Skeletal muscle cell (primary cell): ENCODE data around the gene SLAIN2.

ENCODE experiments used
- DNase-seq: peaks from one replicate; pipeline ENCODE4 v3.0.0-alpha.2; 2010; ENCODE audit warnings: low read depth
- H3K4me3 ChIP-seq: 2 replicates; pipeline ENCODE4 v1.5.1; 2011; ENCODE audit warnings: low read depth, mild to moderate bottlenecking, control low read depth, low read length, moderate library complexity

Gene SLAIN2

GRCh38 chr4:48332661-48333060, 8.7 kb upstream of the SLAIN2 start:
- H3K4me3 ChIP-seq, result no peak overlapping the region

DNA sequence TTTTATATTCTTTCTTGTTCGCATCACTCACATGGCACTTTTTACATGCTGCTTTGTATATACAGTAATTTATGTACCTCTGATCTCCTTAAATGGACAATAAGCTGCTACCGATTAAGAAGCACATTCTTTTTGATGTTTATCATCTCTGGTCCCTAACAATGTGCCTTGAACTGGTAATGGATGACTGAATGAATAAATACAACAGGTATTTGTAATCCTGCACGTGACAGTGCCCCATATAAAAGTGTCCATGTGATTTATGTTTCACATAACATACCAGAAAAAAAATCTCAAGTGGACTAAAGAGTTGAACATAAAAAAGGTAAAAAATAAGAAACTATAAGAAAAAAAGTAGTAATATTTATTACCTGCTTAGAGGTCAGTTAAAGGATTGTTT, 7.7 kb upstream of the SLAIN2 start:
- H3K4me3 ChIP-seq, result no peak overlapping the region
- no peak for DNase-seq

More at GRCh38 chr4:48332661-48333060, 8.7 kb upstream of the SLAIN2 start:
- DNase-seq, result no peak

GRCh38 chr4:48334236-48334635, 7.1 kb upstream of the SLAIN2 start:
- H3K4me3 ChIP-seq, result no peak overlapping the region

GRCh38 chr4:48334900-48335384, 6.4 kb upstream of the SLAIN2 start:
- H3K4me3 ChIP-seq, result no peak overlapping the region
- no peak for DNase-seq

More at GRCh38 chr4:48334236-48334635, 7.1 kb upstream of the SLAIN2 start:
- no peak for DNase-seq

GRCh38 chr4:48336146-48336870, 5.0 kb upstream of the SLAIN2 start:
- H3K4me3 ChIP-seq, result no peak overlapping the region
- DNase-seq, result no peak

DNA sequence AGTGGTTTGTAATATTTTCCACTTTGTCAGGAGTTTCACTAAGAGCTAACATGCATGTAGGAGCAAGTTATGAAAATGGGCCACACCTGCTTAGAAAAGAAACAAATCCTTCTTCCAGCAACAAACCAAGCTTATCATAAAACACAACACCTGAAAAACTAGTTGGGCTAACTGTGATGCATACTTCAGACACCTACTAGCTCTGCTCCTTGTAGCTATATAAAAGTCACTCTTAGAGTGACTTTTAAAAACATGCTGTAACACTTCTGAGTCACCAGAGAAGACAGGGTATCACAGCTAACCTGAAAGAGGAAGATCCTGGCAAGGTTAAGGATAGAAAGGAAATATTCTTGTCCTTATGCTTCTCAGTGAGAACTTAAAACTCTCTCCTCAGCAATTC, 3.6 kb upstream of the SLAIN2 start:
- H3K4me3 ChIP-seq, result no peak overlapping the region
- no peak for DNase-seq

- DNase-seq, result no peak
- H3K4me3 ChIP-seq, result no peak overlapping the region
These were observed 1.7 kb upstream of the SLAIN2 start for GRCh38 chr4:48339642-48340041.

DNA sequence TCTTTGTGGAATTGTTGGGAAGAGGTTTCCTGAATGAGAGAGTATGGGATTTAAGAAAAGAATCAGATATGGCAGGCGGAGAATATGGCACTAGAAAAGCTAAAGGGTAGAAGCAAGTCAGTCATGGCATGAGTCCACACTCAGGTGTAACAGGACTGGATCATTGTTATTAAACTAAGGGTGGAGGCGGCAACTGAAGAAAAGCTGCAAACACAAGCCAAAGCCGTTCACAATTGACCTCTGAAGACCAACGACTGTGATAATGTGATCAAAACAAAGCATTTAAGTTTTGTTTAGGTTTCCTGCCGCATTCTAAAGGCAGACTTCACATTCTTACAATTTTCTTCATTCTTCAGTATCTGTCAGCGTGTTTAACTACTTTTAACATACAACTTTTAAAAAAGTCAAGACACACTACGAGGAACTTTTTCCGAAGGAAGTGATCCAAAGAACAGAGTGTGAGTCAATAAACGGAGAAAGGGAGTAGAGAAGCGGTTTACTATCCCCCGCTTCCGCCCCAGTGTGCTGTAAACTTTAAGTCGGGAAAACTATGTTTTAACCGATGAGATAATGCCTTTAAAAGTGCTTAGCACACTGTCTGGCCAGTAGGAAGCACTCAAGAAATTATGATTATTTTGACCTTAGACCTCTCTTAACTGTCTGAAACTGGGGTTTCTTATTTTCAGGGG, 909 bp upstream of the SLAIN2 start:
- no peak for DNase-seq
- peak overlapping the region; percentile 57 for H3K4me3 ChIP-seq

DNA sequence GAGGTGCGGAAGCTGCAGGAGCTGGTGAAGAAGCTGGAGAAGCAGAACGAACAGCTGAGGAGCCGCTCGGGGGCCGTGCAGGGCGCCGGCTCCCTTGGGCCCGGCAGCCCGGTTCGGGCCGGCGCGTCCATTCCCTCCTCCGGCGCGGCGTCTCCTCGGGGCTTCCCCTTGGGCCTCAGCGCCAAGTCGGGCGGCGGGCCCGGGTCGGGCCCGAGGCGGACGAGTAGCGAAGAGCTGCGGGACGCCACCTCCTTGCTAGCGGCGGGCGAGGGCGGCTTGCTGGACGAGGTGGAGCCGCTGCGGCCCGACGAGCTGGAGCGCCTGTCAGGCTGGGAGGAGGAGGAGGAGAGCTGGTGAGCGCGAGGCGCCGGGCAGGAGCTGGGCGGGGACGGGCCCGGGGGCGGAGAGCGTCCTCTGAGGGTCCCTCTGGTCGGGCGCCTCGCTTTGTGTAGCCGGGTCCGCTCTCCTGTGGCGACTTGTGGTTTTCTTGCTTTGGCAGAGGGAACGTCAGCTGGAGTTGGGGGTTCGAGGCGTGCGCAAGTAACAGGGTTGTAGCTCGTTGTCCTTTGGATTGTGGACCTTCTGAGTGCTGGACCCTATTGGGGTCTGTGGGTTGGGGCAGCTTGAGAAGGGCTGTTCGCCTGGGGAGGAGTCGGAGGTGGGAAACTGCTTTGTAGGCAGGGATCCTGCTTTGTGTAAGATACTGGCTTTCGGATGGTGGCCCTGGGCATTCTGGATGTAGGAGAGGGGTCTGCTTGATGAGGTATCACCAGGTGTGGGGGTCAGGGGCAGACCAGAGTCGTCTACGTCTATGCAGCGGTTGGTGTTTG, 662 bp downstream of the SLAIN2 start:
- H3K4me3 ChIP-seq, result peak overlapping the region; percentile 83
- no peak for DNase-seq

DNA sequence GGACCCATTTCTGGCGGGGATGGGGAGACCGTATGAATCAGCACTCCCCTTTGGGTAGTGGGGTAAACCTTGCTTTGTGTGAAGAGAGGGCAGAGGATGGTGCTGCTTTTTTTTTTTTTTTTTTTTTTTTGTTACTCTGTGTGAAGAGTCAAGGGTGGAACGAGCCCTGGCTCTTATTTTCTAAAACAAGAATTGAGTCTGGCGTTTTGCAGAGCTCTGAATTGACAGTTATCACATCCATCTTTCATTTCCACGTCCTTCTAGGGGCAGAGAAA, 1.2 kb downstream of the SLAIN2 start:
- no peak for DNase-seq

GRCh38 chr4:48343035-48343434, 1.7 kb downstream of the SLAIN2 start:
- no peak for DNase-seq

More for the DNA sequence above, 1.2 kb downstream of the SLAIN2 start:
- peak overlapping the region; percentile 83 for H3K4me3 ChIP-seq

GRCh38 chr4:48343551-48343950, 2.2 kb downstream of the SLAIN2 start:
- DNase-seq, result no peak

More at GRCh38 chr4:48343035-48343434, 1.7 kb downstream of the SLAIN2 start:
- H3K4me3 ChIP-seq, result peak overlapping the region; percentile 83

GRCh38 chr4:48345542-48345941, 4.2 kb downstream of the SLAIN2 start:
- no peak for DNase-seq
- no peak overlapping the region for H3K4me3 ChIP-seq

More at GRCh38 chr4:48343551-48343950, 2.2 kb downstream of the SLAIN2 start:
- peak overlapping the region; percentile 83 for H3K4me3 ChIP-seq

DNA sequence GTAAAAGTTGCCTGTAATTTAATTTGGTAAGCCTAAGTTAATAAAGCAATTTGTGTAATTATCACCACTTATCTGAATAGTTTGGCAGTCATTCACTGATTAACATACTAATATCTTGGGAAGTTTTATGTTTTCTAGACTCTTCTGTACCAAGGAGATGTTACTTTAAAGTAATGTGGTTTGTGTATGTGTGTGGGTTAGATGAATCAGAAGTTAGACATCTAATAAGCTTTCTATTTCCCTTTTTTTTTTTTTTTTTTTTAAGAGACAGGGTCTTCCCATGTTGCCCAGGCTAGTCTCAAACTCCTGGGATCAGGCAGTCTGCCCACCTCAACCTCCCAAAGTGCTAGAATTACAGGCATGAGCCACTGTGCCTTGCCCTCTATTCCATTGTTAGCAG, 5.3 kb downstream of the SLAIN2 start:
- DNase-seq, result no peak
- H3K4me3 ChIP-seq, result no peak overlapping the region

DNA sequence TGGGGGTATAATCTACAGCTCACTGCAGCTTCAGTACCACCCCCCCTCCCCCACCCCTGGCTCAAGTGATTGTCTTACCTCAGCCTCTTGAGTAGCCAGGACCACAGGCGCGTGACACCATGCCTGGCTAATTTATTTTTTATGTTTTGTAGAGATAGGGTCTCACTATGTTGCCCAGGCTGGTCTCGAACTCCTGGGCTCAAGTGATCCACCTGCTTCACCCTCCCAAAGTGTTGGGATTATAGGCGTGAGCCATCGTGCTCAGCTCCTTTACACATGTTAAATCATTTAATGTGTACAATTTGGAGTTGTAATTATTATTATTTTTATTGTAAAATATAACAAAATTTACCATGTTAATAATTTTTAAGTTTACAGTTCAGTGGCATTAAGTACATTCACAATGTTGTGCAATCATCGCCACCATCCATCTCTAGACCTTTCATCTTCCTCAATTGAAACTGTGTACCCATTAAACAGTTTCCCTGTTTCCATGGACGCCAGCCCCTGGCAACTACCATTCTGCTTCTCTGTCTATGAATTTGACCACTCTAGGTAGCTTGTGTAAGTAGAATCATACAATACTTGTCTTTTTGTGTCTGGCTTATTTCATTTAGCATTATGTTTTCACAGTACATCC, 6.1 kb downstream of the SLAIN2 start:
- H3K4me3 ChIP-seq, result no peak overlapping the region
- DNase-seq, result no peak

GRCh38 chr4:48350871-48351270, 9.5 kb downstream of the SLAIN2 start:
- DNase-seq, result no peak
- H3K4me3 ChIP-seq, result no peak overlapping the region

DNA sequence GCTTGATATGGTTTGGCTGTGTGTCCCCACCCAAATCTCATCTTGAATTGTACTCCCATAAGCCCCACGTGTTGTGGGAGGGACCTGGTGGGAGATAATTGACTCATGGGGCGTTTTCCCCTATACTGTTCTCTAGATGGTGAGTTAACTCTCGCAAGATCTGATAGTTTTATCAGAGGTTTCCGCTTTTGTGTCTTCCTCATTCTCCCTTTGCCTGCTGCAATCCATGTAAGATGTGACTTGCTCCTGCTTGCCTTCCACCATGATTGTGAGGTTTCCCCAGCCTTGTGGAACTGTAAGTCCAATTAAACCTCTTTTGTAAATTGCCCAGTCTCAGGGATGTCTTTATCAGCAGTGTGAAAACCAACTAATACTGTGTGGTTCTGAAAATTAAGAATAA, 11.5 kb downstream of the SLAIN2 start:
- no peak for DNase-seq
- H3K4me3 ChIP-seq, result no peak overlapping the region

DNA sequence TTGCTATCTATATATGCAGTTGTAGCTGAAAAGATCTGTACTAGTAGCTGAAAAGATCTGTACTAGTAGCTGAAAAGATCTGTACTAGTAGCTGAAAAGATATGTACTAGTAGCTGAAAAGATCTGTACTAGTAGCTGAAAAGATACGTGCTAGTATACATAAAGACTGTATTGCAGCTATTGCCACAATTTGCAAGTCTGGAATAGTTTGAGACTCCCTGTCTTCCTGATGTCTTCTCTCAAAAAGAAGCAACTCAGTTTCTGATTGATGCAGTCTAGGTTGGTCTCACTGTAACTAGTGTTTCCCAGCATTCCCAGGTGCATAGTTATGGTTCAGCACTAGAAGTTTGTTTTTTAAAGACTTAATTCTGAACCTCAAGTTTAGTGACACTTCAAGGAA, 15.0 kb downstream of the SLAIN2 start:
- DNase-seq, result no peak
- H3K4me3 ChIP-seq, result no peak overlapping the region

DNA sequence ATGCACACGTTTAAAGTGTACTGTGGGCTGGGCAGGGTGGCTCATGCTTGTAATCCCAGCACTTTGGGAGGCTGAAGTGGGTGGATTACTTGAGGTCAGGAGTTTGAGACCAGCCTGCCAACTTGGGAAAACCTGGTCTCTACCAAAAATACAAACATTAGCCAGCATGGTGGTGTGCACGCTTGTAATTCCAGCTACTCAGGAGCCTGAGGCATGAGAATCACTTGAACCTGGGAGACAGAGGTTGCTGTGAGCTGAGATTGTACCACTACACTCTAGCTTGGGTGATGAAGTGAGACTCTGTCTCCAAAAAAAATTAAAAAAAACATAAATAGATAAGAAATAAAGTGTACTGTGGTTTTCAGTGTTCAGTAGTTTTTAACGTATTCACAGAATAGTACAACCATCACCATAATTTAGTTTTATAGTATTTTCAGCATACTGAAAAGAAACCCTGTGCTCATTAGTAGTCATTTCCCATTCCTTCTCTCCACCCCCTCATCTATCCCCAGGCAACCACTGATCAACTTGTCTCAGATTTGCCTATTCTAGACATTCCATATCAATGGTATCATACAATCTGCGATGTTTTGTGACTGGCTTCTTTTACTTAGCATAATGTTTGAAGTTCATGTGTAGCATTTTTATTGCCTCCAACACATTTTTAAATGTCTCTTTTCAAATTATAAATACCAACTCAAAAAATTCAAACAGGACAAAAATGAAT, 19.1 kb downstream of the SLAIN2 start:
- peak; percentile 45 for DNase-seq
- no peak overlapping the region for H3K4me3 ChIP-seq
